Measurements from ENCODE around the gene MDH2. TPM values are rescaled to one million over a fixed set of nuclear protein-coding genes. Genes with fewer than 3 reads are reported as not detected.
A peak's percentile ranks its signal among the peaks of the same experiment; 100 is the strongest.
"Not testable (repeated sequence)": the region's sequence is repeated elsewhere in the genome, so short reads cannot be mapped to it uniquely, and the experiment has no call there.

Gene MDH2
- total RNA-seq, 6 donors from 2014 or later: 52.4 to 131 (median 111) TPM

DNA sequence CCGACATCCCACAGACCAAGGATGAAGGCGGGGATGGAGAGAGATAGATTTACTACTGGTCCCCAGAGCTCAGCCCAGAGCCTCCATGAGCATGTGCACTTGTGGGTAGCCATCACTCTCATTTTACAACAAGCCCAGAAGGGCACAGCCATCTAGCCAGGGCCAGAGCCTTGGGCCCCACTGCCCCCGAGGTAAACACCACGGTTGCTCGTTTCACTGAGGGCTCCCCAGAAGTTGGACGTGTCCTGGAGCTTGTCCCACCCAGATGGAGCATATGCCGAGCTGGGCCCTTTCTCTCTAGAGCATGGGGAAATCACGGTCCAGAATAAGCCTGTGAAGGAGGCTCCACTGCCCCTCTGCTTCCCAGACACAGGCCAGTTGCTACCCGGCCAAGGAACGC is 44.6 kb upstream of the MDH2 start:
- no peaks in the 10 kb centered on the region for H3K9me3 ChIP-seq
- no peak overlapping the region for H3K27ac ChIP-seq
- H3K36me3 ChIP-seq: peaks cover 2 to 39% (median 22%) of the 10 kb centered on the region in 4 donors
- H3K4me1 ChIP-seq: peaks cover 1 to 3% (median 2%) of the 10 kb centered on the region in 4 donors
- TF ChIP-seq POLR2AphosphoS5 (IDR thresholded peaks at IDR 0.05) (no peak), EP300 (IDR thresholded peaks at IDR 0.05) (no peak)
- TF ChIP-seq, protein P1, sequence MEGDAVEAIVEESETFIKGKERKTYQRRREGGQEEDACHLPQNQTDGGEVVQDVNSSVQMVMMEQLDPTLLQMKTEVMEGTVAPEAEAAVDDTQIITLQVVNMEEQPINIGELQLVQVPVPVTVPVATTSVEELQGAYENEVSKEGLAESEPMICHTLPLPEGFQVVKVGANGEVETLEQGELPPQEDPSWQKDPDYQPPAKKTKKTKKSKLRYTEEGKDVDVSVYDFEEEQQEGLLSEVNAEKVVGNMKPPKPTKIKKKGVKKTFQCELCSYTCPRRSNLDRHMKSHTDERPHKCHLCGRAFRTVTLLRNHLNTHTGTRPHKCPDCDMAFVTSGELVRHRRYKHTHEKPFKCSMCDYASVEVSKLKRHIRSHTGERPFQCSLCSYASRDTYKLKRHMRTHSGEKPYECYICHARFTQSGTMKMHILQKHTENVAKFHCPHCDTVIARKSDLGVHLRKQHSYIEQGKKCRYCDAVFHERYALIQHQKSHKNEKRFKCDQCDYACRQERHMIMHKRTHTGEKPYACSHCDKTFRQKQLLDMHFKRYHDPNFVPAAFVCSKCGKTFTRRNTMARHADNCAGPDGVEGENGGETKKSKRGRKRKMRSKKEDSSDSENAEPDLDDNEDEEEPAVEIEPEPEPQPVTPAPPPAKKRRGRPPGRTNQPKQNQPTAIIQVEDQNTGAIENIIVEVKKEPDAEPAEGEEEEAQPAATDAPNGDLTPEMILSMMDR (IDR thresholded peaks at IDR 0.05): no peak
- WGBS, 2 donors: 92 to 97% methylated on average over 8 to 10 of the region's 10 CpGs
- no peaks in the 10 kb centered on the region for H3K27me3 ChIP-seq
- no peak overlapping the region for H3K4me3 ChIP-seq
- ATAC-seq (ENCODE audit: low FRiP score in 2 of 2) (no peak), DNase-seq (no peak)

DNA sequence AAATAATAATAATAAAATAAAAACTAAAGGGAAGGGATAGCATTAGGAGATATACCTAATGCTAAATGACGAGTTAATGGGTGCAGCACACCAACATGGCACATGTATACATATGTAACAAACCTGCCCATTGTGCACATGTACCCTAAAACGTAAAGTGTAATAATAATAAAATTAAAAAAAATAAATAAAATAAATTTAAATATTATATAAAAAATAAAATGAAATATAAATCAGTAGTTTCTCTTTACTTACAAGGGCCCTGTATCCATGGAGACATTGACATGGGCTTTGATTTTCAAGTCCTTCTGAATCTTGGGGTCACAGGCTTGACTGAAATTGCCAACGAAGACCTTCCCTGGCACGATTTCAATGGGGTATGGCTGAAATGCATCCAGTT is 42.9 kb upstream of the MDH2 start:
- not testable (repeated sequence) for H3K9me3 ChIP-seq; H3K27ac ChIP-seq; DNase-seq; ATAC-seq (ENCODE audit: low FRiP score in 2 of 2); H3K27me3 ChIP-seq; H3K4me3 ChIP-seq
- peaks cover 2 to 39% (median 22%) of the 10 kb centered on the region in 4 donors for H3K36me3 ChIP-seq
- peaks cover 8 to 18% (median 16%) of the 10 kb centered on the region in 4 donors for H3K4me1 ChIP-seq
- WGBS, 2 donors: 95 to 96% methylated on average over 4 of the region's 4 CpGs

DNA sequence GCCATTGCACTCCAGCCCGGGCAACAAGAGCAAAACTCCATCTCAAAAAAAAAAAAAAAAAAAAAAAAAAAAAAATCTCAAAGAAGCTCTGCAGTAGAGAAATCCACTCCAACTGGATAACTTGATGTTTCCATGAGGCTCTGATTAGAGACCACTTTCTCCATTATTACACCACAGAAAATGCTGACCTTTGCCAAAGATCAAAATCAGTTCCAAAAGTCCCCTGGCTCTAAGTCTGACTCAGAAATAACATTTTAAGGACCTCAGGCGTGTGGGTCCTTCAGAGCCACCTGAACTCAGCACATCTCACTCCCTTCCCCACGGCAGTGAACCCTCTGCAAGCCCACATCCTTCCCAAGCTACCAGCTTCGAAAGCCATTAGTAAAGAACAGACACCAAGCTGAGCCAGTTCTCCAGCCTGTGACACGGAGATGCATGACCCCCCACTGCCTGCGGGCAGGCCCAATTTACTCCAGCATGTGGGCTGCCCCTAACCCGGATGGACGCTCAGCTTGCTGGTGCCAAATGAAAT is 39.7 kb upstream of the MDH2 start:
- peaks cover 2 to 28% (median 15%) of the 10 kb centered on the region in 4 donors for H3K36me3 ChIP-seq
- no peak overlapping the region for H3K4me3 ChIP-seq
- peak overlapping the region in 2 of 4 donors; percentile 43 to 64 for H3K27ac ChIP-seq
- no peaks in the 10 kb centered on the region for H3K27me3 ChIP-seq
- no peak for ATAC-seq (ENCODE audit: low FRiP score in 2 of 2)
- H3K9me3 ChIP-seq: no peaks in the 10 kb centered on the region
- TF ChIP-seq EP300 (IDR thresholded peaks at IDR 0.05): no peak
- TF ChIP-seq POLR2AphosphoS5 (IDR thresholded peaks at IDR 0.05): no peak
- TF ChIP-seq, protein P1 (IDR thresholded peaks at IDR 0.05): no peak
- no peak for TF ChIP-seq POLR2A (IDR thresholded peaks at IDR 0.05)
- H3K4me1 ChIP-seq: peaks cover 18 to 35% (median 31%) of the 10 kb centered on the region in 4 donors
- 67 to 70% methylated on average over 8 of the region's 8 CpGs for WGBS, 2 donors
- no peak for DNase-seq

DNA sequence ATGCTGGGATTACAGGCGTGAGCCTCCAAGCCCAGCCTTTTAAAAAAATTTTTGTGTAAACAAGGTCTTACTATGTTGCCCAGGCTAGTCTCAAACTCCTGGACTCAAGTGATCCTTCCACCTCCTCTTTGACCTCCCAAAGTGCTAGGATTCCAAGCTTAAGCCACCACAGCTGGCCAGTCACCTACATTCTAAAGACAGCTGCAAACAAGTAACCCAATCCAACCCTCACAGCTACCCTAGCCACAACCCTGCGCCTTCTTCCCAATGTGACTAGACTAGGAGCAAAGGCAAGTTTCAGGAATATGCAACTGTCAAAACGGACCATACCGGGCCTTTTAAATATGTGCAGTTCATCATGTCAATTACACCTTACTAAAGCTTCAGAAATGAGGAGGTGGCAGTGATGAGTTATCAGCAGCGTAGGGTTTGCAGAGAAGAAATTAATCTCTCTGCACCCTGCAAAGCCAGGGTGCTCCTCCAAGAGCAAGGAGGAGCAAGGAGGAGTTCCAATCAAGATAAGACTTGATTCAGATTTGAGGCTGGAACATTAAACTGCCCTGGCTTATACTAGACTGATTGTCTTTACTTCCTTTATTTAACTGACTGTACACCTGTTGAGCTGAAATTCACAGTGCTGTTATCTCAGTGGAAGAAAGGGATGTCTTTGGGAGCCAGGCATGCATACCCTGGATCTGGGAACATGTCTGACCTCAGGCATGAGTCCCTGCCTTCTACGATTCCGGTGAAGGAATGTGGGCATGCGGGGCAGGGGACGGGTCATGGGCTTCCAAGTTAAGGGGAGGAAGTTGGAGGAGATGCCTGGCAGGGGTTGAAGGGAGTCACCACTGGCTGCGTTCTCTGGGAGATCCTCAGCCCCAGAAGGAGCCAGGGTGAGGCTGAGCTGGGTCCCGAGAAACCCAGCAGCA is 38.0 kb upstream of the MDH2 start:
- DNase-seq (no peak), ATAC-seq (ENCODE audit: low FRiP score in 2 of 2) (no peak)
- Histone ChIP-seq H3K36me3 (peaks cover 0 to 16% (median 6%) of the 10 kb centered on the region in 4 donors), H3K9me3 (no peaks in the 10 kb centered on the region), H3K4me3 (no peak overlapping the region), H3K4me1 (peaks cover 18 to 35% (median 31%) of the 10 kb centered on the region in 4 donors), H3K27ac (peak overlapping the region; percentile 13 to 73 (median 56)), H3K27me3 (no peaks in the 10 kb centered on the region)
- TF ChIP-seq, protein P1 (IDR thresholded peaks at IDR 0.05): no peak
- no peak for TF ChIP-seq EP300 (IDR thresholded peaks at IDR 0.05)
- no peak for TF ChIP-seq POLR2A (IDR thresholded peaks at IDR 0.05)
- TF ChIP-seq POLR2AphosphoS5 (IDR thresholded peaks at IDR 0.05): no peak
- WGBS, 2 donors: 73 to 77% methylated on average over 11 of the region's 11 CpGs

DNA sequence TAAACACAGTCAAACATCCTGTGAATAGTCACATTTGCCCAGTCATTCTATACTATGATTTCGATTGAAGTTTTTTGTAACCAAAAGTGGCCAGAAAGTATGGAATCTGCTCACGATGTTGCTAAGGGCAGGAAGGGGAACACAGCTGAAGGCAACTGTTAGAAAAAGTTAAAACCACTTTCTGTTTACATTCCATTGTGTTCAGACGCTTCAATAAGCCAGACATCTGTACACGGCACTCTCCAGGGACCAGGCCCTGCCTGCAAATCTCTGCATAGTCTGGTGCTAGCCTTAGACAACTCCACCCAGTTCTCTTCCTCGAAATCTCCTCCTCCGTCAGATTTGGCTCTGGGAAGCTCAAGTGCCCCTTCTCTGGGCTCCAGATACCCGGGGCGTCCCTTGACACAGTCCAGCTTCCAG is 36.5 kb upstream of the MDH2 start:
- ATAC-seq (ENCODE audit: low FRiP score in 2 of 2): peak; percentile 73 to 94
- peak in 1 of 2 donors; percentile 46 for TF ChIP-seq POLR2AphosphoS5 (IDR thresholded peaks at IDR 0.05)
- TF ChIP-seq EP300 (IDR thresholded peaks at IDR 0.05): no peak
- TF ChIP-seq POLR2A (IDR thresholded peaks at IDR 0.05): no peak
- TF ChIP-seq, protein P1 (IDR thresholded peaks at IDR 0.05): no peak
- Histone ChIP-seq H3K27me3 (no peaks in the 10 kb centered on the region), H3K9me3 (no peaks in the 10 kb centered on the region), H3K27ac (peak overlapping the region; percentile 13 to 73 (median 56)), H3K4me1 (peaks cover 18 to 35% (median 31%) of the 10 kb centered on the region in 4 donors), H3K4me3 (no peak overlapping the region), H3K36me3 (peaks cover 0 to 8% (median 2%) of the 10 kb centered on the region in 4 donors)
- 52 to 63% methylated on average over 8 of the region's 8 CpGs for WGBS, 2 donors
- peak in 1 of 2 donors; percentile 24 for DNase-seq
